Measurements from ENCODE around the gene PHLPP2.

The PHLPP2 gene

GRCh38 chr16:71670537-71670936, 54.0 kb downstream of the PHLPP2 start:
- no peak for DNase-seq (ENCODE audit: low read depth)

GRCh38 chr16:71669926-71670536, 54.5 kb downstream of the PHLPP2 start:
- DNase-seq (ENCODE audit: low read depth) = no peak

- no peak for DNase-seq (ENCODE audit: low read depth)
These were observed 57.4 kb downstream of the PHLPP2 start for GRCh38 chr16:71666928-71667707.

GRCh38 chr16:71666264-71666663, 58.2 kb downstream of the PHLPP2 start:
- no peak for DNase-seq (ENCODE audit: low read depth)

- DNase-seq (ENCODE audit: low read depth) = no peak
These were observed 65.0 kb downstream of the PHLPP2 start for GRCh38 chr16:71659471-71659870.

GRCh38 chr16:71658771-71659170, 65.7 kb downstream of the PHLPP2 start:
- no peak for DNase-seq (ENCODE audit: low read depth)

GRCh38 chr16:71649704-71650103, 74.8 kb downstream of the PHLPP2 start:
- no peak for DNase-seq (ENCODE audit: low read depth)

GRCh38 chr16:71648921-71649320, 75.6 kb downstream of the PHLPP2 start:
- DNase-seq (ENCODE audit: low read depth) = no peak

GRCh38 chr16:71648162-71648561, 76.3 kb downstream of the PHLPP2 start:
- no peak for DNase-seq (ENCODE audit: low read depth)

- no peak for DNase-seq (ENCODE audit: low read depth)
These were observed 77.1 kb downstream of the PHLPP2 start for GRCh38 chr16:71647391-71647790.

- DNase-seq (ENCODE audit: low read depth) = no peak
These were observed 79.1 kb downstream of the PHLPP2 start for GRCh38 chr16:71645450-71645849.

- DNase-seq (ENCODE audit: low read depth) = peak; percentile 83
These were observed 87.1 kb downstream of the PHLPP2 start for GRCh38 chr16:71637398-71637797.

- DNase-seq (ENCODE audit: low read depth) = no peak
These were observed 88.9 kb downstream of the PHLPP2 start for GRCh38 chr16:71635632-71636031.

GRCh38 chr16:71631776-71632175, 92.7 kb downstream of the PHLPP2 start:
- DNase-seq (ENCODE audit: low read depth) = no peak

- no peak for DNase-seq (ENCODE audit: low read depth)
These were observed 93.7 kb downstream of the PHLPP2 start for GRCh38 chr16:71630808-71631207.

- no peak for DNase-seq (ENCODE audit: low read depth)
These were observed 95.1 kb downstream of the PHLPP2 start for GRCh38 chr16:71629278-71630016.

GRCh38 chr16:71628810-71629209, 95.7 kb downstream of the PHLPP2 start:
- DNase-seq (ENCODE audit: low read depth) = peak; percentile 28

- no peak for DNase-seq (ENCODE audit: low read depth)
These were observed 96.7 kb downstream of the PHLPP2 start for GRCh38 chr16:71627731-71628181.

- no peak for DNase-seq (ENCODE audit: low read depth)
These were observed 97.7 kb downstream of the PHLPP2 start for GRCh38 chr16:71626858-71627213.

- DNase-seq (ENCODE audit: low read depth) = no peak
These were observed 98.3 kb downstream of the PHLPP2 start, which contains the start of gene MARVELD3 for GRCh38 chr16:71626018-71626857. Gene MARVELD3, plus strand, starts transcription at chr16:71626184. Its CDS starts 46 bp downstream, at chr16:71626230.

- no peak for DNase-seq (ENCODE audit: low read depth)
These were observed 99.2 kb downstream of the PHLPP2 start for GRCh38 chr16:71625113-71625850.
